Urinary bladder (tissue), 4 donors: ENCODE results near the gene IMMP2L. TPM values are rescaled to one million over a fixed set of nuclear protein-coding genes. Genes with fewer than 3 reads are reported as not detected.

Experiments
- DNase-seq: peaks from one replicate; pipeline ENCODE4 v3.0.0-alpha.2; 2015; ENCODE audit errors: extremely low spot score
- H3K27ac ChIP-seq: one replicate; pipeline ENCODE4 v1.5.1; 2013; ENCODE audit warnings: low read depth, mild to moderate bottlenecking, moderate library complexity
- H3K36me3 ChIP-seq: one replicate; pipeline ENCODE4 v1.6.1; 2013; ENCODE audit warnings: mild to moderate bottlenecking, moderate library complexity; ENCODE audit not compliant: insufficient read depth
- H3K4me1 ChIP-seq: one replicate; pipeline ENCODE4 v1.6.1; 2013; ENCODE audit warnings: mild to moderate bottlenecking, moderate library complexity; ENCODE audit not compliant: insufficient read depth
- H3K4me3 ChIP-seq: one replicate; pipeline ENCODE4 v1.5.1; 2013; ENCODE audit warnings: low read depth, low read length
- WGBS: extraction: QIAGEN DNeasy Blood & Tissue Kit; methylation state at CpG from one replicate; pipeline ENCODE4 v1.1.7; 2013; 5-methylcytosine and 5-hydroxymethylcytosine counted together
- polyA plus RNA-seq: library from polyadenylated mRNA; stranded (reverse); fragments of 200-250 nt; gene quantifications from one replicate; pipeline ENCODE4 v1.2.3, GENCODE V29; 2013
- total RNA-seq: library from RNA; depleted of rRNA; stranded (reverse); fragments of >200 nt; gene quantifications from one replicate; pipeline ENCODE4 v1.2.3, GENCODE V29; 2014
- donor health status: healthy with polysubstance abuse.
- donor health status: healthy.

Gene IMMP2L
- total and polyA plus RNA-seq, 2 donors, result 22.4 to 26.2 TPM

DNA sequence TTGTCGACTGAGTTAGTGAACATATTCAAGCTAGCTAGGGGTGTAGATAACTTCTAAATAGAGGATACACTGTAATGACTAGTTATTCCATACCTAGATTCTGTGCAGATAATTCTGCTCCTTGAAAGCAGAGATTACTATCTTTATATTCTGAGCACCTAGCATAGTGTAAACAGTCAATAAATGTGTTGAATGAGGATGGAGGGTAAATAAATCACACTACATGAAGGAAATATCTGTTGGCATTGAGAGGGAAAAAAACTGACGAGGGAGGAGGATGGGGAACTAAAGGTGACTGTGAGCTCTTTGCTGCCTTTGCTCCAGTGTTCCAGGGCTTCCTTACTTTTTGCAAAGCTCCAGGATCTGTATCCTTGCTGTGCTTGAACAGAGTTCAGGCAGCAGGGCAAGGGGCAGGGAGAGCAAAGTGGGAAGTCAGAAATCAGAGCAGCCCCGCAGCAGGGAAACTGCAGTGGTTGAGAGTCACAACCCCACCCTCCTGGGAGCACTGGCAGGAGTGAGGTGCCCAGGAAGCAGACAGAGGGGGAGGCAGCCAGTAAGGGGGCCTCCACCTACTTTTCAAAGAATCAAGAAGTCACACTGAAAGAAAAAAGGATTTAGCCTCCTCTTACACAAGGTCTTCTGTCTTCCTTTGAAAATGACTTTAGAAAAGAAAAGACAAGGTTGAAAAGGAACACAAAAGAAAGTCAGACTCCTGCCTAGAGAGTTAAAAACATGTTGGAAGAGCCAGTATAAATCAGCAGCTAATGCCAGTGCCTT is 543.1 kb downstream of the IMMP2L start:
- Histone ChIP-seq H3K27ac (no peak overlapping the region), H3K36me3 (no peaks in the 10 kb centered on the region), H3K4me1 (peaks cover 1% of the 10 kb centered on the region), H3K4me3 (no peak overlapping the region)
- WGBS, result 57% methylated on average over 3 of the region's 3 CpGs
- DNase-seq, result no peak

DNA sequence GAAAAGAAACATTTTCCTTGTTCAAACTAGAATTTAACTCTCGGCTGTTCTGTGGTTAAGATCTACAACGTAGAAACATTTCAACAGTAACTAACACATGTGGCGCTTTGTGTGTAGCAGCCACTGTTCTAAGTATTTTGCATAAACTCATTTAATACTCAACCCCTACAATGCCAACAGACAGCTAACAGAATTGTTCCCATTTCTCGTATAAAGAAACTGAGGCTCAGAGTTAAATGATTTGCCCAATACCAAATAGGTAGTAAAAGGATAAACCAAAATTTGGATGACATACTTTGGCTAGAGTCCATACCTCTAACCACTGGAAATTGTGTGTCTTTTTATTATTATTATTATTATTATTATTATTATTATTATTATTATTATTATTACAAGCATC is 543.8 kb downstream of the IMMP2L start:
- Histone ChIP-seq H3K36me3 (no peaks in the 10 kb centered on the region), H3K27ac (no peak overlapping the region), H3K4me3 (no peak overlapping the region), H3K4me1 (peaks cover 1% of the 10 kb centered on the region)
- no peak for DNase-seq
- WGBS, result 95% methylated on average over 4 of the region's 4 CpGs

DNA sequence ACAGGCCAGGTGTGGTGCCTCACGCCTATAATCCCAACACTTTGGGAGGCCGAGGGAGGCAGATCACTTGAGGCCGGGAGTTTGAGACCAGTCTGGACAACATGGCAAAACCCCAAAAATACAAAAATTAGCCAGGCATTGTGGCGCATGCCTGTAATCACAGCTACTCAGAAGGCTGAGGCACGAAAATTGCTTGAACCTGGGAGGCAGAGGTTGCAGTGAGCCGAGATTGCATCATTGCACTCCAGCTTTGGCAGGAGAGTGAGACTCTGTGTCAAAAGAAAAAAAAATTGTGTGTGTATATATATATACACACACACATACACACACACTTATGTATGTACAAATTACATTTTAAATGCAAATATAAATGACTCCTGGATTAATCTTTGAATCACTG is 548.2 kb downstream of the IMMP2L start:
- 87% methylated on average over 6 of the region's 6 CpGs for WGBS
- H3K4me3 ChIP-seq, result no peak overlapping the region
- H3K36me3 ChIP-seq, result no peaks in the 10 kb centered on the region
- no peaks in the 10 kb centered on the region for H3K4me1 ChIP-seq
- no peak overlapping the region for H3K27ac ChIP-seq
- DNase-seq, result no peak

DNA sequence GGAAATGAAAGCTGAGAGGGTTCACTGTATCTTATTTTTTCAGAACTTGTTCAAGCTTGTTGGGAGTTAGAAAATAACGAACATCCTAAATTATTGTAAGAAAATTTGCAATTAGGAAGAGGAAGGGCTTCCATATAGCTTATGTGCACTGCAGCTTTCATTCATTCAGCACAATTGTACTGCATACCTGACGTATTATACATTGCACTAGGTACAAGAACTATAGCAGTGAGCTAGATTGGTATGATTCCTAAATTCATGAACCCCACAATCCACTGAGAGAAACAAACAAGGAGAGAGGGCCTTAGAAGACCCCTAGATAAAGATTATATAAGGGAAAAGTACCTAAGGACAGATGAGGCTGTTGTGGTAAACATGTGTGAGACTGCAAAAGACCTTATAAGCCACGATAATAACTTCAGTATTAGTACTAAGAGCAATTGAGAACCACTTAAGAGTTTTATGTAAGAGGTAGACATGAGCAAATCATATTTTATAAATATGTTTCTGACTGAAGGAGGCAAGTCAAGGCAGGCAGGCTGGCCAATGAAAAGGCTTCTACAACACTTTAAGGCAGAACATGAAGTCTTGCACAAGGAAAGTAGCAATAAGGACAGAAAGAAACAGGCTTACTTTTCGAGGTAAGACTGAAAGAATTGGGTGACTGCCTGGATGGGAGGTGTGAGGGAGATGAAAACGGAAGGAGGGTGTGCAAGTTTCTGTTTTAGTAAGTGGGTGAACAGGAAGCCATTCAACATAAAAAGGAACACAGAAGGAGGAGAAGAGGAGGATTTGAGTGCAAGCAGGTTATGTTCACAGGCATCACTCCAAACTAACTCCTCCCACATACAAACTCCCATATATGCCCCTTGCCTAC is 549.3 kb downstream of the IMMP2L start:
- Histone ChIP-seq H3K4me1 (no peaks in the 10 kb centered on the region), H3K27ac (no peak overlapping the region), H3K4me3 (no peak overlapping the region), H3K36me3 (no peaks in the 10 kb centered on the region)
- 73% methylated on average over 5 of the region's 5 CpGs for WGBS
- DNase-seq, result no peak

DNA sequence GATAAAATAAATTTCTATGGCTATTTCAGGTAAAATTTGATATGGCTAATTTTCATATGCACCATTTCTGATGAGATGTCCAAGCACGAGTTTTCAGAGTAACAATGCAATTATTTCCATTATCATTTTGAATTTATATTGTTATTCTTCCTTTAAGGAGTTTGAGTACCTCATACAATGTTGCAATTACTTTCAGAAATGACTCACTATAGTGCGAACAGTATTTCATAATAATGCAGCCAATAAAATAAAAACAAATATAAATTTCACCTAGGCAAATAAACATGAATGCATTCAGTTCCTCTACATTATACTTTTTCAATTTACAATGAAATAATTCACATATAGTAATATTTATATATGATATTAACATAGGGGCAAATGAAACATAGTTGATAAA is 550.1 kb downstream of the IMMP2L start:
- Histone ChIP-seq H3K36me3 (no peaks in the 10 kb centered on the region), H3K27ac (no peak overlapping the region), H3K4me1 (no peaks in the 10 kb centered on the region), H3K4me3 (no peak overlapping the region)
- 79% methylated on average over 2 of the region's 2 CpGs for WGBS
- no peak for DNase-seq

DNA sequence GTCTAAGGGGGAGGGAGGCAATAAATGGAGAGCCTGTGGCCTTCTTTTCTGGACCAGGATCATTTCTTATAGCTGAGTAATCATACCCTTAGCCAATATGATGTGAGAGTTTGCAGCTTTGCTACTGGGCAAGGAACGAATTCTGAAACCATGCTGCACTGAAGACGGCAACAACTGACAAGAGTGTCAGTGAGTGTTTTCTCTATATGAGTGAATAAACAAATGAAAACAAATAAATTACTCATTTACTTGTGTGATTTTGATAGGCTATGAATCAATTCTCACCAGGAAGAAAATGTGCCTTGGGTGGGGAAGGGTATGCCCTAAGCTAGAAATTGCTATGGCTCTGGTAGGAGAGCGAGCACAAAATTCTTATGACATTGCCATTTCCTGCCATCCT is 550.8 kb downstream of the IMMP2L start:
- H3K4me1 ChIP-seq, result no peaks in the 10 kb centered on the region
- H3K36me3 ChIP-seq, result no peaks in the 10 kb centered on the region
- no peak for DNase-seq
- 88% methylated on average over 3 of the region's 3 CpGs for WGBS
- H3K4me3 ChIP-seq, result no peak overlapping the region
- no peak overlapping the region for H3K27ac ChIP-seq

DNA sequence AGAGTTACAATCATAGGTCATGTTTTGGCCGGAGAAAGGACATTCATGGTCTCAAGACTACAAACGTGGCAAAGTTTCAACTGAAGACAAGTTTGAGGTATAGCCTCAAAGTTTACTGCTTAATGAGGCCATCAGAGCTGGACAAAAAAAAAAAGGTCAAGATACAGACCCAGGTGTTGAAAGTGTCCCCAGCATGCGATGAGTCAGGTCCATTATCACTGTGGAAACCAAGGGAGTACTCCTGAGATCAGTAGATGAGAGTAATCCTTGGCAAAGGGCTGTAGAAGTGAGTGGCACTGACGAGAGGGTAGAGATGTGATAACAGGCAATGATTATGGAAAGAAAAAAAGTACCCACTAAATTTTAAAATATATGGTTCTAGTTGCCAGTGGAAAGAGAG is 551.5 kb downstream of the IMMP2L start:
- H3K4me1 ChIP-seq, result no peaks in the 10 kb centered on the region
- 91% methylated on average over 4 of the region's 4 CpGs for WGBS
- H3K4me3 ChIP-seq, result no peak overlapping the region
- DNase-seq, result no peak
- H3K36me3 ChIP-seq, result no peaks in the 10 kb centered on the region
- no peak overlapping the region for H3K27ac ChIP-seq

DNA sequence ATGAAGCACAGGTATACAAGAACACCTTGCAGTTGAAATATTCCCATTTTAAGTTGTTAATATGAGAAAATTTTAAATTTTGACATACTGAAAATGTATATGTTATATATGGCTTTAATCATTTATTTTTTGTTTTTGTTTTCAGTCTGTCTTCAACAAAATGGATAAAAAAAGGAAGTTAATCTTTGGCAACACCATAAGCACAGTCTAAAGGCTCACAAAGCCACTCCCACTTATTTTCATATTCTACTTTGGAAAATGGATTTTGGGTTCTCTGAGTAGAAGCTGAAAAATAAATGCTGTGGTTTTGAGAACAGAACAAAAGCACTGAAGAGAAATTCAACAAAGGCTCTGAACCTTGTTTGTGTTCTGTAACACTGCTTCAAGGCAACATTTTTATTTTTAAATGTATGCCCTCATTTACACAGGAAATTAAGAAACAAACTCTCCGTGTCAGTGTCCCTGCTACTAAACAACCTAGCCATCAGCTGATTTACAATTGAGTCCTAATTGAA is 552.7 kb downstream of the IMMP2L start:
- Histone ChIP-seq H3K36me3 (peaks cover under 1% of the 10 kb centered on the region), H3K4me1 (no peaks in the 10 kb centered on the region), H3K27ac (no peak overlapping the region), H3K4me3 (no peak overlapping the region)
- no peak for DNase-seq
- 76% methylated on average over 1 of the region's 1 CpG for WGBS

DNA sequence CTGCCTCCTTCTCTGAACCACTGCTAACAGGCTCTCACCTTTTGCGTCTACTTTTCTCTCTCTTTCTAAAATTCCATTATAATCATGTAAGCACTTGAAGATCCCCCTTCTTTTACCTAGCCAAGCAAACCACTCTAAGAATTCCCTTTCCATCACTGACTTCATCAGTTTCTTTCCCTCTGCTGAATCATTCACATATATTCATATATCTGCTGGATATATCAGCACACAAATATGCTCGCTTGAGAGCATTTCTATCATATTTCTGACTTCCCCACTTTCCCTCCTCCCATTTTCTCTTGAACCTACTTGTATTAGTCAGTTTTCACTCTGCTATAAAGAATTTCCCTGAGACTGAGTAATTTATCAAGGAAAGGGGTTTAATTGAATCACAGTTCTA is 555.6 kb downstream of the IMMP2L start:
- no peak for DNase-seq
- Histone ChIP-seq H3K27ac (no peak overlapping the region), H3K4me1 (no peaks in the 10 kb centered on the region), H3K36me3 (peaks cover 2% of the 10 kb centered on the region), H3K4me3 (no peak overlapping the region)
- WGBS, result 91% methylated on average over 2 of the region's 2 CpGs

DNA sequence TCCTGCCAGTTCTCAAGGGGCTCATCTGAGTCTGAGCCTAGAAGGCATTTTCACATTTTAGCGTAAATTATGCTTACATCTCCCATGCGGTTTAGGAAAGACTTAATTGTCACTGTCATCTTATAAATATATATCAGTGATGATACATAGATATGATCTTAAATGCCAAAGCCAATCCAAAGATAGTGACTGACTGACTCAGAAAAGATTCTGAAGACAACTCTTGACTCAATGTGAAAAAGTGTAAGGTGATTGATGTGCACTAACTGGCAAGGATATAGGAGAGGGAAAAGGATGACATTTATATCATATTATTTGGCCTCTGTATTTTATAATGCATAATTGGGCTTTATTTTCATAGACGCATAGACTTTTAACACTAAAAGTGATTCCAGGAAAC is 556.3 kb downstream of the IMMP2L start:
- Histone ChIP-seq H3K4me3 (no peak overlapping the region), H3K4me1 (no peaks in the 10 kb centered on the region), H3K36me3 (peaks cover 2% of the 10 kb centered on the region), H3K27ac (no peak overlapping the region)
- no peak for DNase-seq
- WGBS, result 63% methylated on average over 3 of the region's 3 CpGs

DNA sequence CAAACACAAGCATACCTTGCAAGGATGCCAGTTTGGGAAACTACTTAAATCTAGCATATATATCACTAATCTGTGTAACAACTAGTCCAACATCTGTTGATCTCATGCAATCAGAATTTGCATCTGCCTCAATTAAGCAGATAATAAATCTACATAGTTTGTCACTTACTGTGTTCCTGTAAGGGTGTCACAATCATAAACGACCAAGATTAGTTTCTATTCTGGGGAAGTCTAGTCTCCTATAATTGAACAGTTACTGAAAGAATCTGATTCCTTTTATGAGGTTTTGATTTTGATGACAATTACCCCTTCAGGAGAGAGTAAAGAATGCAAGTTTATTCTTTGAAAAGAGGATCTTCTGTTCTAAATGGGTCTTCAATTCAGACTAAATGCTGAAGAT is 556.8 kb downstream of the IMMP2L start:
- Histone ChIP-seq H3K27ac (no peak overlapping the region), H3K4me3 (no peak overlapping the region), H3K4me1 (no peaks in the 10 kb centered on the region), H3K36me3 (peaks cover 2% of the 10 kb centered on the region)
- no peak for DNase-seq
- WGBS, result 66% methylated on average over 1 of the region's 1 CpG

DNA sequence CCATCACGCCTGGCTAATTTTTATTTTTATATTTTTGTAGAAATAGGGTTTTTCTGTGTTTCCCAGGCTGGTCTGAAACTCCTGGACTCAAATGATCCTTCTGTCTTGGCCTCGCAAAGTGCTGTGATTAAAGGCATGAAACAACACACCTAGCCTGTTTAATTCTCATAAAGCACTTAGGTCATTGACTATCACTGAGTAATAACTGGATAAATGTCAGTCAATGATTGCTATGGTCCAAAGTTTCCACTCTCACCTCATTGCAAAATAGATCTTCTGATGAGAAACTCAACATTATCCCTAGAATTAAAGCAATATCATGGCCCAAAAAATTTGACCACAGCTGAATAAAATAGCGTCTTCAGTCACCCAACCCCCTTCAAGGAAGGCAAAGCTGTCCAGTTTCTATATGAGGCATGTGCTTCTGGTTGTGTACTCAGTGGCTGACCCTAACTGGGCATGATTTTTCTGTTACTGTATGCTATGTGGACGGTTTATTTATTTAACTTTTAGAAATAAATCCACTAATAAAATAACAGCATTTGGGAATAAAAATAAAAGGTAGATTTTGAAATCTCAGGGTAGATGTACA is 557.9 kb downstream of the IMMP2L start:
- Histone ChIP-seq H3K4me1 (no peaks in the 10 kb centered on the region), H3K36me3 (peaks cover 2% of the 10 kb centered on the region), H3K27ac (no peak overlapping the region), H3K4me3 (no peak overlapping the region)
- WGBS, result 85% methylated on average over 4 of the region's 4 CpGs
- DNase-seq, result no peak

DNA sequence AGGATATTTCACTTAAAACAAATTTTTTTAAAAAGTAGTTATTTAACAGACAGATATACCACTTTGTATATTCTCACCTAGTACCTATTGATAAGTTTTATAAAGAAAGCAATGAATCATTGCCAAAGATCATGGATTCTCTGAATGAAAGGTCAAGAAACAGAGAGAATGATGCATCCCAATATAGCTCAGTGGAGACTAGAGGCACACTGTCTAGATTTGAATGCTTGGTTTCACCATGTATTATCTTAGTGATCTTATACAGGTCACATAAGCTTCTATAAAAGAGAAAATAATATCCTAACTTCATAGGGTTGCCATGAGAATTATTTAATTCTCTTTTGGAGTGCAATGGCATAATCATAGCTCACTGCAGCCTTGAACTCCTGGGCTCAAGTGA is 558.4 kb downstream of the IMMP2L start:
- H3K4me3 ChIP-seq, result no peak overlapping the region
- peaks cover 2% of the 10 kb centered on the region for H3K36me3 ChIP-seq
- DNase-seq, result no peak
- no peaks in the 10 kb centered on the region for H3K4me1 ChIP-seq
- no peak overlapping the region for H3K27ac ChIP-seq
